H1 (cell line): Measurements from ENCODE around the gene TSEN2. TPM values are rescaled to one million over a fixed set of nuclear protein-coding genes. Genes with fewer than 3 reads are reported as not detected.

ENCODE experiments used
- CTCF ChIA-PET: fragments of 300-600 bp; sonication (Branson Sonifier 250); formaldehyde crosslinking; loops from one replicate; lab custom pipeline; 2021; ENCODE audit not compliant: partially characterized antibody; lab: Charles Lee
- POLR2A ChIA-PET: fragments of 300-600 bp; sonication (Branson Sonifier 250); formaldehyde crosslinking; loops from one replicate; lab custom pipeline; 2021; ENCODE audit warnings: inconsistent platforms; ENCODE audit not compliant: partially characterized antibody; lab: Charles Lee
- DNase-seq, 2 experiments: peaks; one replicate each; pipeline versions ENCODE4 v3.0.0 to v3.0.0-alpha.2; 2010 to 2022; ENCODE audit warnings: low spot score in 2 of 2, low read depth in 1 of 2, mixed read lengths in 1 of 2
- FAIRE-seq: peaks from 2 replicates; lab custom pipeline; 2011; peaks lifted over from hg19 to GRCh38; lab: Jason Lieb, UNC
- H2AFZ ChIP-seq: 2 replicates; pipeline ENCODE4 v1.8.1; 2012; ENCODE audit warnings: low read length, inconsistent platforms
- H2AK5ac ChIP-seq: 2 replicates; pipeline ENCODE4 v1.6.1; 2013; ENCODE audit warnings: low read depth, low read length
- H2BK120ac ChIP-seq: replicated peaks from 2 replicates; pipeline ENCODE3; 2013; ENCODE audit warnings: low read depth, low read length, inconsistent platforms
- H2BK12ac ChIP-seq: 2 replicates; pipeline ENCODE4 v1.6.1; 2013; ENCODE audit warnings: low read depth, low read length
- H2BK15ac ChIP-seq: 2 replicates; pipeline ENCODE4 v1.6.1; 2013; ENCODE audit warnings: low read length
- H2BK20ac ChIP-seq: 2 replicates; pipeline ENCODE4 v1.6.1; 2013; ENCODE audit warnings: low read length
- H2BK5ac ChIP-seq: 2 replicates; pipeline ENCODE4 v1.6.1; 2013; ENCODE audit warnings: low read depth, low read length
- H3K14ac ChIP-seq: 2 replicates; pipeline ENCODE4 v1.6.1; 2013; ENCODE audit warnings: inconsistent platforms; ENCODE audit not compliant: insufficient read length
- H3K18ac ChIP-seq: 2 replicates; pipeline ENCODE4 v1.6.1; 2013; ENCODE audit warnings: low read length; ENCODE audit errors: extremely low read depth
- H3K23ac ChIP-seq: 2 replicates; pipeline ENCODE4 v1.6.1; 2013; ENCODE audit warnings: inconsistent platforms; ENCODE audit not compliant: insufficient read length
- H3K23me2 ChIP-seq: 2 replicates; pipeline ENCODE4 v1.6.1; 2013; ENCODE audit warnings: low read depth, low read length
- H3K27ac ChIP-seq: 2 replicates; pipeline ENCODE4 v1.6.1; 2011; ENCODE audit warnings: low read depth, low read length, inconsistent platforms
- H3K27me3 ChIP-seq, 4 experiments: replicated peaks in 1 of 4; 1 replicate in 1 of 4; 2 replicates in 3 of 4; pipeline versions ENCODE4 v1.6.1 to v1.8.1; 2011 to 2013; ENCODE audit warnings: low read length in 3 of 4, mild to moderate bottlenecking in 3 of 4, inconsistent platforms in 2 of 4, mixed read lengths in 2 of 4, moderate library complexity in 1 of 4; ENCODE audit not compliant: control insufficient read depth in 3 of 4, insufficient read depth in 3 of 4; ENCODE audit errors: extremely low read depth in 1 of 4
- H3K36me3 ChIP-seq, 4 experiments: 2 replicates each; pipeline versions ENCODE4 v1.6.1 to v1.8.1; 2011 to 2013; ENCODE audit warnings: mild to moderate bottlenecking in 4 of 4, low read length in 3 of 4, moderate library complexity in 2 of 4, control low read depth in 1 of 4, inconsistent platforms in 1 of 4; ENCODE audit not compliant: insufficient read depth in 4 of 4, control insufficient read depth in 2 of 4
- H3K4ac ChIP-seq: replicated peaks from 2 replicates; pipeline ENCODE3; 2013; ENCODE audit warnings: low read length, low read depth, mixed read lengths, inconsistent platforms; ENCODE audit not compliant: insufficient read length
- H3K4me1 ChIP-seq, 4 experiments: replicated peaks in 1 of 4; 1 replicate in 1 of 4; 2 replicates in 3 of 4; pipeline versions ENCODE4 v1.6.1 to v1.8.1; 2011 to 2013; ENCODE audit warnings: low read length in 3 of 4, inconsistent platforms in 2 of 4, mixed read lengths in 1 of 4; ENCODE audit not compliant: insufficient read depth in 4 of 4, control insufficient read depth in 3 of 4
- H3K4me2 ChIP-seq, 2 experiments: 2 replicates each; pipeline versions ENCODE4 v1.6.1 to v1.8.1; 2011 to 2013; ENCODE audit warnings: low read depth in 2 of 2, low read length in 2 of 2, control low read depth in 1 of 2, inconsistent platforms in 1 of 2, mild to moderate bottlenecking in 1 of 2; ENCODE audit not compliant: insufficient read depth in 1 of 2
- H3K4me3 ChIP-seq, 4 experiments: fragments of 200-600, 300-600 bp in 1 of 4; sonication (generic), shearing (Covaris generic), sonication (Bioruptor Twin) in 1 of 4; 2 replicates each; pipeline versions ENCODE4 v1.5.1 to v1.8.1; 2011 to 2016; ENCODE audit warnings: low read length in 4 of 4, low read depth in 3 of 4, control low read depth in 2 of 4, inconsistent platforms in 2 of 4, mild to moderate bottlenecking in 2 of 4, mixed read lengths in 1 of 4, moderate library complexity in 1 of 4; ENCODE audit not compliant: insufficient read depth in 2 of 4; ENCODE audit errors: extremely low read depth in 1 of 4
- H3K56ac ChIP-seq: replicated peaks from 2 replicates; pipeline ENCODE3; 2013; ENCODE audit warnings: low read depth, mild to moderate bottlenecking, mixed read lengths, low read length, inconsistent platforms; ENCODE audit not compliant: insufficient read length
- H3K79me1 ChIP-seq: 2 replicates; pipeline ENCODE4 v1.6.1; 2013; ENCODE audit warnings: low read depth, low read length, control low read depth
- H3K79me2 ChIP-seq, 2 experiments: 2 replicates each; pipeline versions ENCODE4 v1.6.1 to v1.8.1; 2012 to 2013; ENCODE audit warnings: low read length in 2 of 2, mild to moderate bottlenecking in 2 of 2, inconsistent platforms in 1 of 2; ENCODE audit not compliant: insufficient read depth in 2 of 2, control insufficient read depth in 1 of 2
- H3K9ac ChIP-seq, 4 experiments: replicated peaks in 1 of 4; 1 replicate in 1 of 4; 2 replicates in 3 of 4; pipeline versions ENCODE4 v1.6.1 to v1.8.1; 2011 to 2013; ENCODE audit warnings: low read depth in 3 of 4, low read length in 3 of 4, control low read depth in 2 of 4, mild to moderate bottlenecking in 2 of 4, moderate library complexity in 2 of 4, inconsistent platforms in 1 of 4; ENCODE audit errors: extremely low read depth in 1 of 4
- H3K9me3 ChIP-seq, 2 experiments: 2 replicates each; pipeline versions ENCODE4 v1.6.1 to v1.8.1; 2012 to 2013; ENCODE audit warnings: mild to moderate bottlenecking in 2 of 2, moderate library complexity in 2 of 2, control low read depth in 1 of 2, inconsistent platforms in 1 of 2, low read depth in 1 of 2, low read length in 1 of 2, mixed read lengths in 1 of 2; ENCODE audit not compliant: insufficient read depth in 2 of 2
- H4K20me1 ChIP-seq, 2 experiments: replicated peaks in 1 of 2; 2 replicates each; pipeline versions ENCODE3 to v1.8.1; 2011 to 2013; ENCODE audit warnings: inconsistent platforms in 2 of 2, low read length in 2 of 2, mild to moderate bottlenecking in 1 of 2; ENCODE audit not compliant: insufficient read depth in 2 of 2, control insufficient read depth in 1 of 2
- H4K5ac ChIP-seq: 2 replicates; pipeline ENCODE4 v1.6.1; 2013; ENCODE audit warnings: low read length, low read depth, mixed read lengths, inconsistent platforms; ENCODE audit not compliant: insufficient read length
- H4K8ac ChIP-seq: 2 replicates; pipeline ENCODE4 v1.8.0; 2013; ENCODE audit warnings: mild to moderate bottlenecking, moderate library complexity, low read length, inconsistent platforms; ENCODE audit not compliant: insufficient read depth; ENCODE audit errors: extremely low read depth
- H4K91ac ChIP-seq: replicated peaks from 2 replicates; pipeline ENCODE3; 2013; ENCODE audit warnings: low read length, mixed read lengths, inconsistent platforms; ENCODE audit not compliant: insufficient read length
- POLR2A ChIP-seq, 2 experiments: IDR thresholded peaks; 1 replicate in 1 of 2; 2 replicates in 1 of 2; pipeline ENCODE4 v1.6.1; 2011; ENCODE audit warnings: low read depth in 2 of 2, low read length in 2 of 2, mild to moderate bottlenecking in 2 of 2; ENCODE audit errors: control extremely low read depth in 1 of 2
- WGBS, 2 experiments: shearing (Covaris generic) in 1 of 2; methylation state at CpG; one replicate each; pipeline versions ENCODE4 v1.1.6 to v1.1.7; 2013 to 2015; ENCODE audit warnings: low lambda C conversion rate in 2 of 2, mixed read lengths in 2 of 2, inconsistent platforms in 1 of 2, low coverage in 1 of 2, missing lambda C conversion rate in 1 of 2; ENCODE audit not compliant: insufficient replicate concordance in 2 of 2, insufficient coverage in 1 of 2, insufficient read length in 1 of 2; ENCODE audit errors: extremely low coverage in 1 of 2, missing lambda C conversion rate in 1 of 2; 5-methylcytosine and 5-hydroxymethylcytosine counted together
- polyA plus RNA-seq, 7 experiments: library from polyadenylated mRNA; depleted of rRNA in 3 of 7; stranded (reverse) in 5 of 7; unstranded in 2 of 7; fragments of >200 nt in 5 of 7; fragments of 200-250 nt in 2 of 7; gene quantifications; 1 replicate in 5 of 7; 2 replicates in 1 of 7; 4 replicates in 1 of 7; pipeline versions ENCODE4 v1.2.1 to v1.2.3, GENCODE V29; 2011 to 2013; ENCODE audit warnings: missing spikeins in 2 of 7, mixed read lengths in 2 of 7
- total RNA-seq: library from RNA; stranded (reverse); fragmentation: NEBNext Ultra II Directional; extraction: Animal tissue kit (Norgen Biotek cat#: 25700); gene quantifications from 2 replicates; pipeline ENCODE4 v1.2.1, GENCODE V29; 2021

The TSEN2 gene
- total and polyA plus RNA-seq, 2 of the 8 experiments (the other 6 are each of a cell fraction or from before 2014, with no cell fraction given), result 16.1 to 22.4 TPM

DNA sequence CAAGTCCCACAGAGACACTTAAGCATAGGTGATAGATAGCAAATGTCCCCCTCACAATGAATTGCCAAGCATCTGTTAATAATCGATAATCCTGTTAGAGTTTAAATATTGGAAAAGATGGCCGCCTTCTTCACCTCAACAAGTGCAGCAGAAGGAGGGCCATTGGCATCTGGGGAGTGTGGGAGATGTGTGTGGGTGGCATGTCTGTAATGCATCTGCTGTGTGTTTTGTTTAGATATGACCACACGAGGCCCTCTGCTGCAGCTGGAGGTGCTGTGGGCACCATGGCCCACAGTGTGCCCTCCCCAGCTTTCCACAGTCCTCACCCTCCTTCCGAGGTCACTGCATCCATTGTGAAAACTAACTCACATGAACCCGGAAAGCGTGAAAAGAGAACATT is 85.6 kb downstream of the TSEN2 start:
- H3K4ac ChIP-seq, result no peak overlapping the region
- peaks cover 6% of the 10 kb centered on the region for H3K79me1 ChIP-seq
- no peaks in the 10 kb centered on the region for H3K23me2 ChIP-seq
- no peak overlapping the region for H3K27ac ChIP-seq
- peaks cover 4 to 9% of the 10 kb centered on the region in 2 experiments for H4K20me1 ChIP-seq
- H3K18ac ChIP-seq, result no peak overlapping the region
- 89% methylated on average over 6 of the region's 6 CpGs; no CpG with 5 or more reads in 1 of the 2 experiments for WGBS, 2 experiments
- no peak overlapping the region for H4K8ac ChIP-seq
- ChIA-PET POLR2A (no interaction called here), CTCF (interaction anchor here (0.7 to 1.0 kb wide), 2 partner anchors 9 to 44 kb away, joined by 3 to 4 read pairs; no protein-coding TSS in a partner anchor)
- FAIRE-seq (no peak), DNase-seq (no peak)
- no peak overlapping the region for H2BK20ac ChIP-seq
- H3K4me3 ChIP-seq, result no peak overlapping the region
- H3K56ac ChIP-seq, result no peak overlapping the region
- H3K9me3 ChIP-seq, result no peaks in the 10 kb centered on the region
- H2BK15ac ChIP-seq, result no peak overlapping the region
- H2AFZ ChIP-seq, result no peak overlapping the region
- no peak overlapping the region for H4K91ac ChIP-seq
- H3K27me3 ChIP-seq, result no peaks in the 10 kb centered on the region
- H2AK5ac ChIP-seq, result no peak overlapping the region
- H3K79me2 ChIP-seq, result peaks cover 0 to 37% of the 10 kb centered on the region in 2 experiments; a peak in 2 of 4 replicates
- no peak overlapping the region for H4K5ac ChIP-seq
- no peak overlapping the region for H3K14ac ChIP-seq
- H2BK120ac ChIP-seq, result no peak overlapping the region
- TF ChIP-seq POLR2A (IDR thresholded peaks at IDR 0.05; ENCODE audit: control extremely low read depth in 1 of 2, low read depth in 2 of 2, low read length in 2 of 2), result no peak
- no peak overlapping the region for H2BK12ac ChIP-seq
- H2BK5ac ChIP-seq, result no peak overlapping the region
- H3K4me2 ChIP-seq, result no peak overlapping the region
- no peak overlapping the region for H3K23ac ChIP-seq
- H3K4me1 ChIP-seq, result no peaks in the 10 kb centered on the region; a peak in 1 of 7 replicates
- H3K9ac ChIP-seq, result no peak overlapping the region
- peaks cover 13 to 46% (median 40%) of the 10 kb centered on the region in 4 experiments; a peak in 7 of 8 replicates for H3K36me3 ChIP-seq
